OCI-LY7 (cell line): ENCODE data around the gene RPUSD3. TPM values are rescaled to one million over a fixed set of nuclear protein-coding genes. Genes with fewer than 3 reads are reported as not detected.

Experiments
- BruUV-seq: library from RNA; stranded (reverse); fragments of 400-500 nt; replicated peaks from 2 replicates; lab custom pipeline; 2021; lab: Mats Ljungman, UMichigan
- CTCF ChIA-PET: fragments of 300-600 bp; sonication (Branson Sonifier 250); formaldehyde crosslinking; loops from one replicate; lab custom pipeline; 2022; ENCODE audit warnings: antibody characterized with exemption; ENCODE audit not compliant: unreplicated experiment; lab: Charles Lee
- POLR2A ChIA-PET: fragments of 300-600 bp; sonication (Branson Sonifier 250); formaldehyde crosslinking; loops from one replicate; lab custom pipeline; 2022; ENCODE audit warnings: antibody characterized with exemption; lab: Charles Lee
- DNase-seq: peaks from one replicate; pipeline ENCODE4 v3.0.0-alpha.2; 2015; ENCODE audit warnings: low spot score
- H2AFZ ChIP-seq: fragments of 200-600 bp; sonication (generic), shearing (Covaris generic); 2 replicates; pipeline ENCODE4 v1.6.1; 2014; ENCODE audit warnings: mild to moderate bottlenecking, antibody characterized with exemption, low read length, moderate library complexity
- H3K27ac ChIP-seq: fragments of 200-600 bp; sonication (generic); 2 replicates; pipeline ENCODE4 v1.5.1; 2014; ENCODE audit warnings: mixed run types, low read depth, mild to moderate bottlenecking, moderate library complexity, low read length, inconsistent platforms; ENCODE audit not compliant: poor library complexity, severe bottlenecking
- H3K36me3 ChIP-seq: fragments of 200-600 bp; sonication (generic); 2 replicates; pipeline ENCODE4 v1.6.1; 2014; ENCODE audit warnings: mild to moderate bottlenecking, antibody characterized with exemption, low read length, moderate library complexity, mixed read lengths; ENCODE audit not compliant: insufficient read depth
- H3K4me1 ChIP-seq: fragments of 200-600 bp; sonication (generic); 2 replicates; pipeline ENCODE4 v1.5.1; 2014; ENCODE audit warnings: mild to moderate bottlenecking, low read length; ENCODE audit not compliant: insufficient read depth, poor library complexity, severe bottlenecking
- H3K4me2 ChIP-seq: fragments of 200-600 bp; sonication (generic); 2 replicates; pipeline ENCODE4 v1.6.1; 2014; ENCODE audit warnings: mild to moderate bottlenecking, low read length
- H3K4me3 ChIP-seq: fragments of 200-600 bp; sonication (generic); 2 replicates; pipeline ENCODE4 v1.5.1; 2014; ENCODE audit warnings: mild to moderate bottlenecking, low read depth, low read length; ENCODE audit not compliant: poor library complexity, severe bottlenecking
- H3K79me2 ChIP-seq: fragments of 200-600 bp; sonication (generic); 2 replicates; pipeline ENCODE4 v1.6.1; 2016; ENCODE audit warnings: low read depth, mild to moderate bottlenecking, low read length, moderate library complexity, mixed read lengths; ENCODE audit not compliant: insufficient read depth
- H3K9me2 ChIP-seq: fragments of 200-600 bp; sonication (generic); 2 replicates; pipeline ENCODE4 v1.6.1; 2016; ENCODE audit warnings: mild to moderate bottlenecking, low read length, mixed read lengths; ENCODE audit not compliant: insufficient read depth
- H3K9me3 ChIP-seq: fragments of 200-600 bp; sonication (generic); 2 replicates; pipeline ENCODE4 v1.6.1; 2014; ENCODE audit warnings: mild to moderate bottlenecking, mixed run types, low read length, mixed read lengths
- H4K20me1 ChIP-seq: fragments of 200-600 bp; sonication (generic); 2 replicates; pipeline ENCODE4 v1.6.1; 2014; ENCODE audit warnings: mild to moderate bottlenecking, antibody characterized with exemption, low read length, moderate library complexity, mixed read lengths; ENCODE audit not compliant: insufficient read depth
- EZH2phosphoT487 ChIP-seq: fragments of 200-600 bp; sonication (generic); IDR thresholded peaks from 2 replicates; pipeline ENCODE4 v1.6.1; 2018; ENCODE audit warnings: low read depth, borderline replicate concordance, mild to moderate bottlenecking, mixed run types, antibody characterized with exemption, low read length, moderate library complexity, mixed read lengths
- intact Hi-C: fragments of 100-400 bp; cut with micrococcal nuclease; formaldehyde crosslinking; loops from one replicate; pipeline ENCODE4 v1.10.0; 2022; ENCODE audit not compliant: unreplicated experiment
- total RNA-seq, 2 experiments: library from RNA; depleted of rRNA in 1 of 2; stranded (reverse); fragments of >200 nt in 1 of 2; shearing (Covaris generic) in 1 of 2; gene quantifications; 2 replicates each; pipeline ENCODE4 v1.2.3, GENCODE V29; 2014 to 2022
- TF ChIP-seq, protein P1 (sequence below): fragments of 200-600 bp; sonication (generic); conservative IDR thresholded peaks from 2 replicates; pipeline ENCODE4 v1.5.1; 2014; ENCODE audit warnings: mild to moderate bottlenecking, antibody characterized with exemption, low read length, moderate library complexity, mixed read lengths

RPUSD3 gene
- total RNA-seq, 2 experiments from 2014 or later, result 44.2 to 59.2 TPM

GRCh38 chr3:9834520-9835380, 9.1 kb downstream of the RPUSD3 start:
- Histone ChIP-seq H3K9me2 (no peaks in the 10 kb centered on the region), H3K4me2 (no peak overlapping the region), H3K36me3 (peaks cover 82% of the 10 kb centered on the region), H3K27ac (no peak overlapping the region), H4K20me1 (no peaks in the 10 kb centered on the region), H3K79me2 (no peaks in the 10 kb centered on the region), H2AFZ (no peak overlapping the region), H3K4me3 (no peak overlapping the region), H3K9me3 (no peaks in the 10 kb centered on the region), H3K4me1 (no peaks in the 10 kb centered on the region)
- intact Hi-C loops, result no loop called here
- ChIA-PET POLR2A (interaction anchor here (0.6 kb wide), 1 partner anchor 137 kb away, joined by 5 read pairs; no protein-coding TSS in a partner anchor), CTCF (no interaction called here)
- no peak for DNase-seq
- TF ChIP-seq, protein P1, sequence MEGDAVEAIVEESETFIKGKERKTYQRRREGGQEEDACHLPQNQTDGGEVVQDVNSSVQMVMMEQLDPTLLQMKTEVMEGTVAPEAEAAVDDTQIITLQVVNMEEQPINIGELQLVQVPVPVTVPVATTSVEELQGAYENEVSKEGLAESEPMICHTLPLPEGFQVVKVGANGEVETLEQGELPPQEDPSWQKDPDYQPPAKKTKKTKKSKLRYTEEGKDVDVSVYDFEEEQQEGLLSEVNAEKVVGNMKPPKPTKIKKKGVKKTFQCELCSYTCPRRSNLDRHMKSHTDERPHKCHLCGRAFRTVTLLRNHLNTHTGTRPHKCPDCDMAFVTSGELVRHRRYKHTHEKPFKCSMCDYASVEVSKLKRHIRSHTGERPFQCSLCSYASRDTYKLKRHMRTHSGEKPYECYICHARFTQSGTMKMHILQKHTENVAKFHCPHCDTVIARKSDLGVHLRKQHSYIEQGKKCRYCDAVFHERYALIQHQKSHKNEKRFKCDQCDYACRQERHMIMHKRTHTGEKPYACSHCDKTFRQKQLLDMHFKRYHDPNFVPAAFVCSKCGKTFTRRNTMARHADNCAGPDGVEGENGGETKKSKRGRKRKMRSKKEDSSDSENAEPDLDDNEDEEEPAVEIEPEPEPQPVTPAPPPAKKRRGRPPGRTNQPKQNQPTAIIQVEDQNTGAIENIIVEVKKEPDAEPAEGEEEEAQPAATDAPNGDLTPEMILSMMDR, result no peak
- TF ChIP-seq EZH2phosphoT487, result no peak
- no TSS peak for BruUV-seq

- intact Hi-C loops, result no loop called here
- H3K79me2 ChIP-seq, result no peaks in the 10 kb centered on the region
- CTCF ChIA-PET, result no interaction called here
These were observed 10.7 kb downstream of the RPUSD3 start for GRCh38 chr3:9833078-9833477.

More at GRCh38 chr3:9833078-9833477, 10.7 kb downstream of the RPUSD3 start:
- Histone ChIP-seq H2AFZ (no peak overlapping the region), H3K36me3 (peaks cover 82% of the 10 kb centered on the region), H3K4me3 (no peak overlapping the region), H3K4me1 (no peaks in the 10 kb centered on the region), H3K9me2 (no peaks in the 10 kb centered on the region), H4K20me1 (no peaks in the 10 kb centered on the region), H3K27ac (no peak overlapping the region), H3K9me3 (no peaks in the 10 kb centered on the region), H3K4me2 (no peak overlapping the region)
- no peak for TF ChIP-seq EZH2phosphoT487
- TF ChIP-seq, protein P1, result no peak
- no TSS peak for BruUV-seq
- no peak for DNase-seq
- POLR2A ChIA-PET, result interaction anchor here (1.2 kb wide), 1 partner anchor 7 kb away, joined by 3 read pairs; no protein-coding TSS in a partner anchor
